Activated T-cell treated with anti-CD3 and anti-CD28 coated beads for 4 hours (primary cell): ENCODE results near the gene LMTK2.

Experiments
- DNase-seq: peaks from one replicate; pipeline ENCODE4 v3.0.0-alpha.2; 2020

LMTK2 gene

DNA sequence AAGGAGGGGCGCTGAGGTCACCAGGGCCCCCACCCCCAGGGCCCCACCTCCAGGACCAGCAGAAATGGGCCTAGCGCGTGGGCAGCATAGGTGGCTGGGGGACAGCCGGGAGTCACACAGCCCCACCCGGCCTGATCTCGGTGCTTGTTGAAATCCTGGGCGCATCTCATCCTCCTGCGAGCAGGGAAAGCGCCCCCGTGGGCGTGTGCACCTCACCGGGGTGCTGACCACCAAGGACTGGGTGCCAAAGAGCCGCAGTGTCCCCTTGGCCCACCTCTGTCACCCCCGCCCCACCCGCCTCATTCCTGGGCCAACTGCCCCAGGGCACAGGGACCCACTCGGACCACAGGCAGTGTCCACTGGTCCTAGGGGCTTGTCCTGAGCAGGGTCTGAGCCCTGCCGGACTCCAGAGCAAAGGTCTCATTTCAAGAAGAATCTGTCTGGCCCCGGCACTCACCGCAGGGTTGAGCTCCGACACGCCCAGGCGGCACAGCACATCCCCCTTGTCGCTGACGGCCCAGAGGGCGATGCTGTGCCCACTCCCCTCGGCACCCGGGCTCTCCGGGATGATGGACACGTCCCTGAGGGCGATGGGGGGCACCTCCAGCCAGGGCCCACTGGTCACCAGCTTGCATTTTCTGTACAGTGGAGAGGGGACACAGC is 116.0 kb downstream of the LMTK2 start:
- DNase-seq = no peak

DNA sequence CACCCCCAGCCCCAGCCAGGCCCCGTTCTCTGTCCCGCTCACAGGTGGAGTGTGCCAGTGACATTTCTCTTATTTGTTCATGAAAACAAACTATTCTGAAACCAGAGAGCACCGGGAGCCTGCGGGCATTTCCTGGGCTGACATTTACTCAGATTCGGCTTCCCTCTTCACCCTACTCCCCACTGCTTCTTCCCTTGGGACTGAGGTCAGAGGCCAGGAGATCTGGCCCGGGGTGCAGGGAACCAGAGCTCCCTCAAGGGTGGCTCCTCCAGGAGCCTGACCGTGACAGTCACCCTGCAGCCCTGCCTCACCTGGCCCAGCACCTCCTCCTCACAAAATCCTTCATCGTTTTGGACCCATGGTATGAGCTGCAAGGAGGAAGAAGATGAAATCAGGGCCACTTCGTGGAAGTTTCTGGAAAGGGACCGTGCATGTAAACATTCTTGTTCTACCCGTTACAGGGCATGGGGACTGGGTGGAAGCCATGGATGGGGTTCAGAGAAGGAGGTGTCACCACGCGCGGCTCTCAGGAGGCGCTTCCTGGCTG is 116.8 kb downstream of the LMTK2 start:
- no peak for DNase-seq

DNA sequence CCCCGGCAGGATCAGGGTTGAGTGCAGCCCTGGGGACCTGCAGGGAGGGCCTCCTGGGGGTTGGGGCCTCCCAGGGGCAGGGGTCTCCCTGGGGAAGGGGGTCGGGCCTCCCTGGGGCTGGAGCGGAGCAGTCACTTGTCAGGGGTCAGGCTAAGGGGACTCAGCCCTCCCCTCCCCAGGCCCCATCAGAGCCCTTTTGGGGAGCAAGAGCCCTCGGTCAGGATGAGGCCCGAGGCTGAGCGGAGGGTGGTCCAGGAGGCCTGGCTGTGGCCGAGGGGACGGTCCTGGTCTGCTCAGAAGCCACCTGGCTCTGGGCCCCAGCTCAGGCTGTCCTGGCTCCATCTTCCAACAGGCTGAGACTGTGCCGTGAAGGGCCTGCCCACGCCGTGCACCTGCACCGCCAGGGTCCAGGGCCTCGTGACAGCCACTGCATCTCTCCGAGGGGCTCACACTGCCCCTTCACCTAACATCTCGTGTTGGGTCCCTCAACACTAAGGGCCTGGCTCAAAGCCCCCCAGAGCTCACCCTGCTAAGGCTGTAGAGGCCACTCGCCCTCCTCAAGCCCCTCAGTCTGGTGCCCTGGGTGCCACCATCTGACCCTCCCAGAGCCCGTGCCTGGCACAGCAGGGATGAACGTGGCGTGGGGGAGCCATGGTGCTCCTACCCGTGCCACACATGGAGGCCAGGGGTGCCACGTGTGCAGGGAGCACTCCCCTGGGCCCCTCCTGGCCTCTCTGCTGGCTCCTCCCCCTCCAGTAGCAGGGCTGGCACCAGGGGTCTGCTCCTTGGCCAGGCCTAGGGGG is 117.4 kb downstream of the LMTK2 start:
- DNase-seq = no peak

DNA sequence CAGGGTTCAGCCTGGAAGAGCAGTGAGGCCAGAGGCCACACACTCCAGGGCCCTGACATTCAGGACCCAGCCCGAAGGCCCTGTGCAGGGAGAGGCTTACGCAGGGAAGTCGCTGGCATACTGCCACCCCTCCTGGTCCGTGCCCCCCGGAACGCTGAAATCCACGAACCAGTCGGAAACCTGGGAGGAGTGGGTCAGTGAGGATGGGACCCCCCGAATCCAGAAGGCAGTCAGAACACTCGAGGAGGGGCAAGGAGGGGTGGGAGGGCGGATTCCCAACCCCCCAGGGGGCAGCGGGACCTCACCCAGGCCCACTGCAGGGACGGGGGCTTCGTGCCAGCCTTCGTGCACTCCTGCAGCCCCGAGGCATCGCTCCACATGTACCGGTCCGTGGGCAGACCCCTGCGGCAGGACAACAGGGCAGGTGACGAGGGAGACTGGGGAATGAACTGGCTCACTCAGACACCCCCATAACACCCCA is 118.1 kb downstream of the LMTK2 start:
- no peak for DNase-seq

DNA sequence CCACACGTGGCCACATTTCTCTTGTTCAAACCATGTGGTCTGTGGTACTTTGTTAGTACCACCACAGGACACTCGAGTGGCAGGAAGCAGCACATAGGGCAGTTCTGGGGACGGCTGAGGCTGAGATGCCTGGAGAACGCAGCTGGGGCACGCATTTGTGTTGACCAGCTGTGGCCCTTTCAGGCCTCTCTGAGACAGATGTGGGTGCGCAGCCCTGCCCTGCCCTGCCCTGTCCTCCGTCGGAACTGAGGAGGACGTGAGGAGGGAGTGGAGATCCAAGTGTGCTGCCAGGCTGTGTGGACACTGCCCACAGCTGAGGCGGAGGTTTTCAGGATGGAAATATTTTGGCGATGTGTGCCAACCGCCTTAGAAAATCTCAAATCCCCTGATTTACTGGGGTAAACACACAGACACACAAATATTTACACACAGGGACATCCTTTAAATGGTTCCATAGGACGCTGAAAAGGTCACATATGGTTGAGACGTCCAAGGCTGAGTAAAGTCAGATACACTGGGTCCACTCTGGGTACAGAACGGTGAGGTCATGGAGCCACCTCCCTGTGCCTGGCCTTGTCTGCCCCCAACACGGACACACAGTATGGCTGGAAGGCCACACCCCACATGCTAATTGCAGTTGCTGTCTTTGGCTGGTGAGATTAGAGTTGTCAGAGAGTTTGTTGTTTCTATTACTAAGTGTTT is 119.4 kb downstream of the LMTK2 start:
- no peak for DNase-seq

DNA sequence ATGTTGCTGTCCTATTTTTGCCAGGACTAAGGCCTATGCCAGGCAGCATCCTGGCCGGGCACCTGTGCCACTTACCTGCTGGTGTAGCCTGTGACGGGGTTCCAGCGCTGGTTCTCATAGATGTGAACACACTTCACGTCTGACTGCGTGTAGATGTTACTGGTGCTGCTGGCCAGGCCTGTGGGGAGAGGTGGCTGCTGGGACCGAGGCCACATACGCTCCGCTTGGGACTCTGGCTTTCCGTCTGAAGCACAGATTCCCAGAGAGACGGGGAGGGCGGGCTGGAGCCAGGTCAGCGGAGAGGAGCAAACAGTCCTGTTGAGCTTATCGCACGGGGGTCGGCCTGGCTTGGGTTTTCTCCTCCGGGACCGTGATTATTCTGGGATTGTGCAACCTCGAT is 121.3 kb downstream of the LMTK2 start:
- DNase-seq = no peak

DNA sequence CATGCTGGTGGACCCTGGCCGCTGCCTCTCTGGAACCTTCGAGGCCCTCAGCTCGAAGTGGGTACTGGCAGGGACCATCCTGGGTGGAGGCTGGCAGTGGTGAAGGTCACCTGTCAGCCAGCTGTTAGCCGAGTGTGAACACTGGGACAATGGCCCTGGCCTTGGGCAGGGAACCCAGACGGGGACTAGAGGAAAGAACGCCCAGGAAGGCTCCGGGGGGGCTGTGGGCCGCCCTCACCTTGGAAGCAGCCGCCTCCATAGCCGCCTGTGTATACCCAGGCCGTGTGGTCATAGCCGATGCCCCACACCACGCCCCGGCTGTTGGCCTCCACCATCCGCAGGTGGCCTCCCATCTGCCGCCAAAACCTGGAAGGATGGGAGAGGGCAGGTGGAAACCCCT is 122.1 kb downstream of the LMTK2 start:
- DNase-seq = no peak

DNA sequence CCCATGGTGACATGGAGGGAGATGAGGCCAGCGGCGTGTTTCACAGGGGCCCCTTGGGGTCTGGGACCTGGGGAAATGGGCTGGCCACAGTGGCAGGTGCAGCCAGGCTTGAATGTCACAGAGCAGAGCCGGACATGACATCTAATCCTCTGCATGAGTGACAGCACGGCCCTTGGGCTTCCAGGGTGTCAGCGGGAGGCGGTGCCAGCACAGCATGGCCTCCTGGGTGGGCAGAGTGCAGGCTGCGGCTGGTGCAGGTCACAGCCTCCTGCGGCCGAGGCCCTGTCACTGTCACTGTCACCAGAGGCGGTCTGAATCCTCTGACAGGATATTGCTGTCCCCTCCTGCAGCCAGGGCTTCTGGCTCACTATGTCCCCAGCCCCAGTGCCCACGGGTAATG is 122.8 kb downstream of the LMTK2 start:
- DNase-seq = no peak

DNA sequence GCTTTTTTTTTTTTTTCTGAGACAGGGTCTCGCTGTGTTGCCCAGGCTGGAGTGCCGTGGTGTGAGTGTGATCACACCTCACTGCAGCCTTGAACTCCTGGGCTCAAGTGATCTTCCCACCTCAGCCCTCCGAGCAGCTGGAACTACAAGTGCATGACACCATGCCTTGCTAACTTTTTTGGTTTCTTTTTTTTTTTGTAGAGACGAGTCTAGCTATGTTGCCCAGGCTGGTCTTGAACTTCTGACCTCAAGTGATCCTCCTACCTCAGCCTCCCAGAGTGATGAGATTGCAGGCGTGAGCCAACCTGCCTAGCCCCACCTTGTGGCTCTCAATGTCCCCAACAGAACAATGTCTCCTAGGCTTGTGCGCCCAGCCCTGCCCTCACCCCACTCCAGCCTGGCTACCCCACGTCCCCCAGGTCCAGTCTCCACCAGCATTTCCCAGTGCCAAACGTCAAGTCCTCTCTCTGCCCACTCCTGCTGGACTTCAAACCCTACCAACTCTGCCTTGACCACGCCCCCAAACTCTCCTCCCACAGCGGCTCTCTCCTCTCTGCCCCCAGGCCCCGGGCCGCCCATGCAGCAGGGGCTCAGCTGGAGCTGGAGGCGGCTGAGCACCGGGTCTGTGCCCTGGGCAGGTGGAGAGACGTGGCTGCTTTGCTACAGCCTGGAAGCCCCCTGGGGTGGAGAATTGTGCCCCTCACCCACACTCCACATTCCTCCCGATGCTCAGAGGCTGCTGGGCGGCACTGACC is 123.5 kb downstream of the LMTK2 start:
- no peak for DNase-seq

DNA sequence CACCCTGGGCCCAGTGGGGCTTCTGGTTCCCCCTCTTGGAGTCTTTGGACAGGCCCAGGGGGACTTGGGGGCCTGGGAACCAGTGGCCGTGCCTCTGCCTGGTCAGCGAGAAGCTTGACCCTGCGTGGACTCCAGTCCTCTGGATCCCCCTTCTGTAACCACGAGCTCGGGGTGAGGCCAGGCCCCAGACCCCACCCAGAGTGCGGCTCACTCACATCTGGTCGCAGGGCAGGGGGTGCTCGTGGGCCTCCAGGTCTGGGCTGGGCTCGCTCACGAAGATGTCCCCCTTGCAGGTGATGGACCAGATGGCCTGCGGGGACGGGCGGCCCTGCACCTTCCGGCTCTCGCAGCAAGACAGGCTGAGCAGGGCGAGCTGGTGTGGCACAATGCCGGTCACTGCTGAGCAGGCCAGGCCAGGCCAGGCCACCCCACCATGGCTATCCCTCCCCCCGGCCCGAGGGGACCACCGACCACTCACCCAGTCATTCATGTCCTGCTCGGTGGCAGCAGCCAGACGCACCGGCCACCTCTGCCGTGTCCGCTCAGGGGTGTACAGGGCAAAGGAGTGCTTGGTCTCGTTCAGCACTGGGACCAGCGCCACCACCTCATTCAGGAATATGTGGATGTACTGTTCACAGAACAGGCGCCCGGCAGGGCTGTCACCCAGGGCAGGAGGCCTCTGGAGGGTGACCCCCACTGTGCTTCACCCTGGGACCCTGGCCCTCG is 124.2 kb downstream of the LMTK2 start:
- DNase-seq = no peak

DNA sequence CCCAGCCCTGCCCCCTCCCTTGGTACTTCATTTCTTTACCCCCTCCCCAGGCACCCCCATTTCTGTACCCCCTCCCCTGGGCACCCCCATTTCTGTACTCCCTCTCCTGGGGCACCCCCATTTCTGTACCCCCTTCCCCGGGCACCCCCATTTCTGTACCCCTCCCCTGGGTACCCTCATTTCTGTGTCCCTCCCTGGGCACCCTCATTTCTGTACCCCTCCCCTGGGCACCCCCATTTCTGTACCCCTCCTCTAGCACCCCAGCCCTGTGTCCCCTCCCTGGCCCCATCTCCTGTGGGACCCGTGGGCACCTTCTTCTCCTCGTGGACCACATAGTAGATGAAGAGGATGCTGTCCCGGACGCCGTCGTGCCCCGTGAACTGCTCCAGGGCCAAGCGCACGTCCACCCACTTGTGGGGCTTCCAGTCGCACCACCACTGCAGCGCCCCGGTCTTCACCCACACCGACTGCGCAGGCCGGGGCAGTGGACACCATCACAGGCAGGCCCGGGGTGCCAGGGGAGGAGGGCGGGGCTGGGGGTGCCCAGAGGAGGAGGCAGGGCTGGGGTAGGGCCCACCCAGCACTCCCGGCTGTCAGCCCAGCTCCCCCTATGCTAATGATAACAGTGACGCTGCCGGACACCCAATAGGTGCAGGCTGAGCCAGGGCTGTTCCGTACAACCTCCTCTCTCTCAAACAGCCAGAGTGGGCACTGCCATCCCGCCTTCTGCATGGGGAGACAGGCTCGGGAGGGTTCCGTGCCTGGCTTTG is 125.0 kb downstream of the LMTK2 start:
- DNase-seq = no peak

DNA sequence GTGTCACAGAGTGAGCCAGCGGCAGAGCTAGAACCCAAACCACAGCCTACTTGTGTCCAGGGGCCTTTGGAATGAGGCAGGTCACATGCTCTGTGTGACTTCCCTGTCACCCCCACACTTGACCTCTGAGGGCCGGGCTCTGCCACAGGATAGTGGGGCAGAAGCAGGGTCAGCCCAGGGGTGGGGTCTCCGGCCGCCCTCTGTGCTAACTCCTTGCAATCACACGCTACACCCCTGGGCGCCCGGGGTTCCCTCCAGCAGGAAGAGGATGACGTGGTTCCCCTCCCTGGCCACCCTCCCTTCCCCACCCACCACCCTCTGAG is 125.6 kb downstream of the LMTK2 start:
- no peak for DNase-seq

DNA sequence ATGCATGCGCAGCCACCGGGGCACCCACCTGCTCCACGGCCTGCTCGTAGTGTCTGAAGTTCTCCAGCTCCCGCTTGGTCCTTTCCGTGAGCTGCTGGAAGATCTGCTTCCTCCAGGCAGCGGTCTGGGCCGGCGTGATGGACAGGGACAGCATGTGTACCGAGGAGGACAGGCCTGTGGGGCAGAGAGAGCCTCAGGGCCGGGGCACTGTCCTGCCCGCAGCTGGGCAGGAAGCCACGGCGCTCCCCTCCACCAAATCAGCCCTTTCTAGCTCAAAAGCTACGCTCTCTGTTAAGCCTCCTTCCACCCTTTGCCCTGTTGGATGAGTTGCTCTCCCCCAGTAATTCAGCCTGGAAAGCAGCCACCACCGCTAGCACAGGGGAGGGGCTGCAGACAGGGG is 126.1 kb downstream of the LMTK2 start:
- no peak for DNase-seq

DNA sequence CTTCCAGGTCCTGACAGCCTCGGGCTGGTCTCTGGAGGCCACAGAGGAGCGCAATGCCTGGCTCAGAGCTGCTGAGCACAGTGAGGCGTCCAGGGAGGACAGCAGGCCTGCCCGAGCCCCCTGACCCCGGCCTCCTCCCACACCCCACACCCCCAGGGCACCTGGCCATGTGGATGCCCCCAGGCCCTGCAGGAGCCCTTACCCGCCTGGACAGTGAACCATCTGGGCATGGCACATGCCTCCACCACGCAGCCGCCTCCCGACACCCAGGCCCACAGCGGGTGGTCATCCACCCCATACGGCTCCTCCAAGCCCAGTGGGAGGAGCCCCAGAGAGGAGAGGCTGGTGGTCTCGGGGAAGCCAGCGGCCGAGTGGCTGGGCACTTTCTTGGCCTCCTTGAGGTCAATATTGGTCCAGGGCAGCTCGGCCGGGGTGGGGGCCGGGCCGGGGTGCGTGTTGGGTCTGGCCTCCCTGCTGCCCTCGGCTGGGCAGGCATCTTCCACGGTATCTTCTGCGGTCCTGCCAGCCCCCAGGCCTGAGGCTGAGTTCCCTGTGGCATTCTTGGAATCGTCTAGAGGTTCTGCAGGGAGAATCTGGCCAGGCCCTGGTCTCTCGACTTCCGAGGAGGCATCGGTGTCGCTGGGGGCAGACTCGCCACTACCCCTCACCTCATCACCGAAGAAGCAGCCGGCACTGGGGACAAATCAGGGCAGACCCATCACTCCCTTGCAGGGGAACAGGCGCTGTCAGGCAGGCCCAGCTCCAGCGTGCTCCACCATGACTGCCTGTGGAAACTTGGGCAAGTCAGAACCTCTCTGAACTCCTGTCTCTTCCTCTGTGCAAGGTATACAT is 126.8 kb downstream of the LMTK2 start:
- no peak for DNase-seq

DNA sequence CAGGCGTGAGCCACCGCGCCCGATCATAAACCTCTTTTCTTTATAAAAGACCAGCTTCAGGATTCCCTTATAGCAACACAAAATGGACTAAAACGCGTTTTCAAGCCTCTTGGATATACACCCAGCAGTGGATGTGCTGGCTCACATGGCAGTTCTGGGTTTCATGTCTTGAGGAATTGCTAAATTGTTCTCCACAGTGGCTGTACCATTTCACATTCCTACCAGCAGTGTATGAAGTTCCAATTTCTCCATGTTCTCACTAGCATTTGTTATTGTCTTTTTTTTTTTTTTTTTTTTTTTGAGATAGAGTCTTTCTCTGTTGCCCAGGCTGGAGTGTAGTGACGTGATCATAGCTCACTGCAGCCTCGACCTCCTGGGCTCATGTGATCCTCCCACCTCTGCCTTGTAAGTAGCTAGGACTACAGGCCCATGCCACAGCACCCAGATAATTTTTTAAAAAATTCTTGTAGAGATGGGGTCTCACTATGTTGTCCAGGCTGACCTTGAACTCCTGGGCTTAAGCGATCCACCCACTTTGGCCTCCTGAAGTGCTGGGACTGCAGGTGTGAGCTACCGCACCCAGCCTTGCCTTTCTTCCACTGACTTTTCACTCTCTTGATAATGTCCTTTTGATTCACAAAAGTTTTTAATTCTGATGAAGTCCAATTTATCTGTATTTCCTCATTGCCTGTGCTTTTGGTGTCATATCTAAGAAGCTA is 127.9 kb downstream of the LMTK2 start:
- no peak for DNase-seq

DNA sequence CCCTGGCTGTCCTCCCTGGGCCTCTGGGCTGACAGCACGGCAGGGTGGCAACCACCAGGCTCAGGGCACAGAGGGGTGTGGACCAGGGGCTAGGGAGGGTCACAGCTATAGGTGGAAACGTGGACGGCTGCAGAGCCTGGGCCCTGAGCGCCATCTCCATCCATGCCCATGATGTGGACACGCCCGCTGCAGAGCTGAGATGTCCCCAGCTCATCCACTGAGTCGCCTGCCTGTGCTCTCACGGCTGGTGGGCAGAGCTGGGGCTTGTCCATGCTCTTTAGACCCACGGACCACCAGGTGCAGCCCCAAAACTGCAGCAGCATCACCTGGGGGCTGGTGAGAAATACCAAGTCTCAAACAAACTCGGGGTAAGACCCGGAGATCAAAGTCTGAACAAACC is 129.2 kb downstream of the LMTK2 start:
- DNase-seq = no peak

DNA sequence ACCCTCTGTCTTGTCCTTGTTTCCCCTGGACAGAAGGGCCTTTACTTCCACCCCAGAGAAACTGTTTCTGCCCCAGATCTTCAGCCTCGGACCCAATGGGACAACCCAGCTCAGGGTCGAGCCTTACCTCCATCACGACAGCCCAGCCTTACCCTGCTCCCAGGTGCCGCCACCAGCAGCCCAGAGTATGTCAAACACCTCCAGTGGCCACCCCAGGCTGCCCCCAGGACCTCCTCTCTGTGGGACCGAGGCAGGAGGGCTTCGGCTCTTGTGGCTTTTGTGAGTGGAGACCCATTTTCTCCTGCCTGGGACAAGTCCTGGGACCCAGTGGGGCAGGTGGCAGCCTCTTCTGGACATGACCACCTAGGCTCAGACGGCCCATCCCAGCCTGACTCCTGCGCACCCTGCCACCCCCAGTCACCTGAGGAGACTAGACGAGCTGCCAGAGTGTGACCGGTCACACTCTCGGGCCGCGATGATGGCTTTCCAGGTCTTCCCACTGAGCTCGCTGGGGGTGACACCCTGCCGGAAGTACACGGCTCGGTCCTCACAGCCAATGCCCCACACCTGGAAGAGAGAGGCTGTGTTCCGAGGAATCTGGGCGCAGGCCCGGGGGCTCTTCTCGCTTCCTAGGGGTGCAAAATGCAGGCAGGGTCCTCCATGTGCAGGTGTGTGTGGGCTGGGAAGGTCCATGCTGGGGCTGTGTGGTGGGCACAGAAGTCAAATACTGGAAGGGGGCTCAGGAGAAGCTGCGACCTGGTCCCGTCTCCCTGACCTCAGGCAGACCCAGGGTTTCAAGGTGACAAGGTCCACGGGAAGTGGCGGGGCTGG is 129.9 kb downstream of the LMTK2 start:
- DNase-seq = no peak

DNA sequence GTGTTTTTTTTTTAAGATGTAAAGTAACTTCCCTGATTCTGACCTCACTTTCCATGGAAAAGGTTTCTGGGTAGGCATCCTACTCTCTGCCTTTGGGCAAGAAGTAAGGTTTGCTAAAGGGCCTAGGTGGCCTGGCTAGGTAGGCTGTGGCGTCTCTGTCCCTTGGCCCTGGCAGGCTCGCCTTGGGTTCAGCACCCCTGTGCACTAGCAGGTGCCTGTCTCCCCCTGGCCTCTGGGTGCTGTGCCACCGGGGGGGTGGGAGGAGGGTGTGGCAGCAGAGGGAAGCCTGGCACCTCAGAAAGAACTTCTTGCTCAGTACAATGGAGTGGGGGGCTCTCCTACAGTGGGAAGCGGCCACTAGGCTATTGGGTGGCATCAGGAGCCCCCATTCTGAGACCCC is 131.4 kb downstream of the LMTK2 start:
- no peak for DNase-seq

DNA sequence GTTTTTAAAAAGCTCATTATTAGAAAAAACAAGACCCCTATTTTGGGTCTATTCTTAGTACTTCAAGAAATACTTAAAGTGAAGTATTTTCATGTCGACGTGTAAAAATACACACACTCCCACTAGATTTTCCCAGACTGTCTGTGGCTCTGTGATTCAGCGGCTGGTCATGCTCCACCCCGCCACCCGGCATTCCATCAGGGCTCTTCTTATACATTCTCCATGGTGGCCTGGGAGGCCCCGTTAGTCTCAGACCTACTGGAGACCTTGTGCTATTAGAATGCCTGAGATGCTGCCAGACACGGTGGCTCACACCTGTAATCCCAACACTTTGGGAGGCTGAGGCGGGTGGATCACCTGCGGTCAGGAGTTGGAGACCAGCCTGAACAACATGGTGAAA is 132.3 kb downstream of the LMTK2 start:
- no peak for DNase-seq
